ENCODE data around the gene IFNL4.
"Not testable (repeated sequence)": the region's sequence is repeated elsewhere in the genome, so short reads cannot be mapped to it uniquely, and the experiment has no call there.

Gene IFNL4

DNA sequence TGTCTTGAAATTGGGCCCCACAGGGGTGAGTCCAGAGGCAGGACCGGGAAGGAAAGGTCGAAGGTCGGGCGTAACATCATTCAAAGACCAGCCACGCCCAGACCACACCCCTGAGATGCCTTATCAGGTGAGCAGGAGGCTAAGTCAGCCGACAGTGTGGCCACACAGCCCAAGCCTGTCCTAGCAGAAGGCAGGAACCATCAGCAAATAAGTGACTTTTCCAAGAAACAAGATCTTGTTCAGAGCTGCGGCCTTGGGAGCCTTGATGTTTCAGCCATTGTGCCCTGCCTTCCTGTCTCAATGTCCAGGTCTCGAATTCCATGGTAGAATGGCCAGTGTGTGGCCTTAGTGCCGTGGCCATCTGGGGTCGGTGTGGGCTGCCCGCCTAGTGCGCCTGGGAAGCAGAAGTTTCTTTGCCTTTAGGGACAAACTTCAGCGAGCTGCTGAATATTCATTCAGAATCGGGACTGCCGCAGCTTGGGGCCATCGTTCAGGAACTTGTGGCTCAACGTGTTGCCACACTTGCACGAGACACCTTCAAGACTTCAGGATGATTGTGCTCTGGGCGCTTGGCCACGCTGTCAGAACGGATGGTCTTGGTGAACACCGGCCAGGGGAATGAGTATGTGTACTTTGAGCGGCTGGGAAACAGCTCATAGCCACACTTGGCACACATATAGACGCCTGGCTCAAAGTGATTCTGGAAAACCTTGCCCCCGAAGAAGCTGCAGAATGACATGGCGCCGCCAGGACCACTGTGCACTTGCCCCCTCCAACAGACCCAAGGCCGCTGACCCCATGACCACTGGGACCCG is 6.1 kb upstream of the IFNL4 start:
- no peak for DNase-seq

DNA sequence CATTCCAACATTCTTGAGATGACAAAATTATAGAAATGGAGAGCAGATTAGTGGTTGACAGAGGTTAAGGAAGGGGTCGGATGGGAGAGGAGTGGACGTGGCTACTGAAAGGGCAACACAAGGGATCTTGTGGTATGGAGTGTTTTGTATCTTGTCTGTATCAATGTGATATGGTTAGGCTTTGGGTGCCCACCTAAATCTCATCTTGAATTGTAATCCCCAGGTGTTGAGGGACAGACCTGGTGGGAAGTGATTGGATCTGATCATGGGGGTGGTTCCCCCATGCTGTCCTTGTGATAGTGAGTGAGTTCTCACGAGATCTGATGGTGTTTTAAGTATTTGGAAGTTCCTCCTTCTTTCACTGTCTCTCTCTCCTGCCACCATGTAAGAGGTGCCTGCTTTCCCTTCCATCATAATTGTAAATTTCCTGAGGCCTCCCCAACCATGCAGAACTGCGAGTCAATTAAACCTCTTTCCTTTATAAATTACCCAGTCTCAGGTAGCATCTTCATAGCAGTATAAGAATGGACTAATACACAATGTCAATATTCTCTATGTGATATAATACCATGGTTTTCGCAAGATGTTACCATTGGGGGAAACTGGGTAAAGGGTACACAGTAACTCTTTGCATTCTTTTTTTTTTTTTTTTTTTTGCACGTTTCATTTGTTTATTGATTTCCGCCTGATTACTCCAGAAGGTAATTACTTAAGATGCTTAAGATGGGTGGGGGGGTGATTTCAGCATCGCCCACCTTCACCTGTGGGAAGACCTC is 4.9 kb upstream of the IFNL4 start:
- no peak for DNase-seq

DNA sequence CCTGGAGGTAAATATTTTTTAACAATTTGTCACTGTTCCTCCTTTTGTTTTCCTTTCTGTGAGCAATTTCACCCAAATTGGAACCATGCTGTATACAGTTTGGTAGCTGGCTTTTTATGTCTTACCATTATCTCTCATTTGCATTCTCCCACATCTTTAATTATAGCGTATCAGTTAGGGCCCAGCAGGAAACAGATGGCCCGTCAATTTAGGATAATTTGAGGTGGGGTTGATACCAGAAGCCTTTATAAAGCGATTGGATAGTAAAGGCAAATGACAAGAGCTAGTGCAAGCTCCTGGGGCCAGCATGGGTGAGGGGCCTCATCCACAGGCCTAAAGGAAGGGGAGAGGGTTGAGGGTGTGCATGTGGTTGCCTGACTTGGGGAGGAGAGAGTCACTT is 3.8 kb upstream of the IFNL4 start:
- no peak for DNase-seq

DNA sequence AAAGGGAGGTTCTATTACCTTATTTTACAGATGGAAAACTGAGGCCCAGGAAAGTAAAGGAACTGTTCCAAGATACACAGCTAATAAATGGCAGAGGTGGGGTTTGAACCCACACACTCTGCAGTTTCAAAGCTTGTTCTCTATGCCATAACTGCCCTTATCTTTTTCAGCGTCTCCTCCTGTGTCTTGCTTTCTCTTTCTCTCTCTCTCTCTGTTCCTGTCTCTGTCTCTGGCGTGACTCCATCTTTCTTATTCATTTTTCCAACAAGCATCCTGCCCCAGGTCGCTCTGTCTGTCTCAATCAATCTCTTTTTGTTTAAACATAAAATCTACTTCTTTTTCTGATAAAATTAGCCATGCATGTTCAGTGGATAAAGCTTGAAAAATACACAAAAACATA is 3.2 kb upstream of the IFNL4 start:
- no peak for DNase-seq

DNA sequence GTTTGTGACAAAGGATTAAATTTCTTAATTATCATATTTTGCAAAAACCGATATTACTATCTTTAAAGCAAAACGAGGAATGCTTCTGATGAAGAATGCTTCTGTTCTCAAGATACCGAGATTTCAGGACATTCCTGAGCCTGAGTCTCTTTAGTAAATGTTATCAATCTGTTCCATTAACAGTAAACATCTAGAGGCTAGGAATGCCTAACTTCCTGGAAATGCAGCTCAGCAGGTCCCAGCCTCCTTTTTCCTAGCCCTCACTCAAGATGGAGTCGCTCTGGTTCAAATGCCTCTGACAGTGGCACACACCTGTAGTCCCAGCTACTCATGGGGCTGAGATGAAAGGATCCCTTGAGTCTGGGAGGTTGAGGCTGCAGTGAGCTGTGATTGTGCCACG is 2.4 kb upstream of the IFNL4 start:
- DNase-seq = no peak

DNA sequence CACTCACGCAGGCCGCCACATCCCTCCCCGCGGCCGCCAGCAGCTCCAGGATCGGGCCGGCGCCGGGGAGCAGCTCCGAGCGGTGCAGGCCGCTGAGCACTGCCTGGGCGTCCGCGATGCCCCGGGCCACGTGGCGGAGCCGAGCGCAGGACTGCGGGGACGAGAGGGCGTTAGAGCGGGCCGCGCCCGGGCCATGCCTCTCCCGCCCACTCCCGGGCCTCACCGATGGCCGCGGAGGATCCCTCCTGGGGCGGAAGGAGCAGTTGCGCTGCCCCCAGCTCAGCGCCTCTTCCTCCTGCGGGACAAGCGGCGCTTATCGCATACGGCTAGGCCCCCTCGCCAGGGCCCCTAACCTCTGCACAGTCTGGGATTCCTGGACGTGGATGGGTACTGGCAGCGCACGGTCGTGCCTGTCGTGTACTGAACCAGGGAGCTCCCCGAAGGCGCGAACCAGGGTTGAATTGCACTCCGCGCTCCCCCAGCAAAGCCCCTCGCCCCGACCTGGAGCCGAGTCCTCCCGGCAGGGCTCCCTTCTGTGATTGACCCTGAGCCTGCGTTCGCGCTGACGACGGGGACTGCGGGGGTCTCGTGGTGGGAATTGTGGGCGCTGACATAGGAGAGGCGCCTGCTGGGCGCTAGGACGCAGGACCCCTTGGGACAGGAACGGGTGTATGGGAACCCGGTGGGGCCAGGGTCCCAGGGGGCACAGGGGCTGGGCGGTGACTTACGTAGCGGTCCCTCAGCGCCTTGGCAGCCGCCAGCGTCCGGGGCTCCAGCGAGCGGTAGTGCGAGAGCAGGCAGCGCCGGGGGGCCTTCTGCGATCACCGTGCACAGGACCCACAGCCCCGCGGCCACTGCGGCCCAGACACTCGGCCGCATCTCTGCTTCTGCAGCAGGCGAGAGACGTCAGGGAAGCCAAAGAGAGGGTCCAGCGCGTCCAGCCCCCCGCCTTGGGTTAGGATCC is 673 bp downstream of the IFNL4 start:
- DNase-seq = no peak

DNA sequence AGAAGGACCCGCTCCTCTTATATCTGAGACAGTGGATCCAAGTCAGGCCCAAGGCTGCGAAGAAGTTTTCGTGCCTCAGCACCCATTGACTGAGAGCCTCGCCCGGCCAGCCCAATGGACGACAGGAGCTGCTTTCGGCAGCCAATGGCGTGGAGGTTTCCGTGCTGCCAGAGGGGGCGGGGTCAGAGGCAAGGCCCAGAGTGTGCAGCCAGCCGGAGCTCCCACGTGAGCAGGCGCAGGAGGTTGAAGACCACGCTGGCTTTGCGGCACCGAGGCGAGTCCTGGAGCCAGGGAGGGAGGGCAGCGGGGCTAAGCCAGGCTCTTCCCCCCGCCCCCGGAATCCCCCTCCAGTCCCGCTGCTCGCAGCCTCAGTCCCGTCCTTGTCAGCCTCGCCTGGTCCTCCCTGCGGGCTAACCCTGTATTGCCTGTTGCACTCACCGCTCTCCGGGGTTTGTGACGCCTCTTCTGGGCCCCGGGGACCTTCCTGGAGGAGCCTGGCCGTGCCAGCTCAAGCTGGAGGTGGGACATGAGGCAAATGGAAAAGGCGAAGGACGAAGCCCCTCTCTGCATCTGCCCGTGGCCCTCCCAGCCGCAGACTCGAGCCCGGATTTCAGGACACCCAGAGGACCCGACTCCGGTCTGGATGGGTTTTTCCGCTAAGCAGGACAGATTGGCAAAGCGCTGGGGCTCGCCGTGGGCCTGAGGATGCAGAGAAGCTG is 1.5 kb downstream of the IFNL4 start:
- DNase-seq = no peak

DNA sequence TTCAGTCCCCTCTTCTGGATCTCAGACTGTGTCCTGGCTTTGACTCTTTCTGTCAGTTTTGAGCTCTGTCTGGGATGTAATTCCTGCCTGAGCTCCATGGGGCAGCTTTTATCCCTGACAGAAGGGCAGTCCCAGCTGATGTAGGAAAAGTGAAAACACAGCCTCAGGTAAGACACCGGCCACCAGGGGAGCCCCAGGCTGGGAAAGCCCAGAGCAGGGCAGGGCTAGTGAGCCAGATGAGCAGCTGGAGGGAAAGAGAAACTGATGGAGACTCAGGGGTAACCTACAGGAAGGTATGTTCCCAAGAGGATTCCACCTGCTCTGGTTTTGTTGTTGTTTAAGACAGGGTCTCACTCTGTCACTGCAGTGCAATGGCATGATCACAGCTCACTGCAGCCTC is 3.5 kb downstream of the IFNL4 start:
- DNase-seq = not testable (repeated sequence)

DNA sequence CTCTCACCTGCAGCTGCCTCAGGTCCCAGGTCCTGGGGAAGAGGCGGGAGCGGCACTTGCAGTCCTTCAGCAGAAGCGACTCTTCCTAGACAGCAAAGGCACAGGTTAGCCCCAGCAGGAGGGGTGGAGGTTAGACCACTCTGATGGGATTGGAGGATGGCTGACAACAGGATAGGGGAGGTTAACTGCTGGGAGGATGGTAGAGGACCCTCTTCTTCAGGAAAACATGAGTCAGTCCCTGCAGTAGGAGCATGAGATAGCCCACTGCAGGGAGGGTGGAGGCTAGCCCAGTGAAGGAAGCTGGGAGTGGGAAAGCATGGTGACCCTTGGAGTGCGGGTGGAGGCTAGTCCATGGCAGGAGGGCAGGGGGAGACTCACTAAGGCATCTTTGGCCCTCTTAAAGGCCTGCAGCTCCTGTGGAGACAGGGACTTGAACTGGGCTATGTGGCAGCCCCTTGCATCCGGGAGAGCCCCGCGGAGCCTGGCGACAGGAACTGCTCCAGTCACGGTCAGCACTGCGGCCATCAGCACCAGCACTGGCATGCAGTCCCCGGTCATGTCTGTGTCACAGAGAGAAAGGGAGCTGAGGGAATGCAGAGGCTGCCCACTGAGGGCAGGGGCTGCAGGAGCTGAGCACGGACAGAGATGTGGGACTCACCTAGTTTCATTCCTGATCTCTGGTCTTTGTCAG is 4.1 kb downstream of the IFNL4 start, which contains the start of gene IFNL3:
TSS of gene IFNL3 (minus strand) at position 597 of the 691 bp plus-strand sequence. CDS start at position 558, 39 bp downstream.
- not testable (repeated sequence) for DNase-seq

DNA sequence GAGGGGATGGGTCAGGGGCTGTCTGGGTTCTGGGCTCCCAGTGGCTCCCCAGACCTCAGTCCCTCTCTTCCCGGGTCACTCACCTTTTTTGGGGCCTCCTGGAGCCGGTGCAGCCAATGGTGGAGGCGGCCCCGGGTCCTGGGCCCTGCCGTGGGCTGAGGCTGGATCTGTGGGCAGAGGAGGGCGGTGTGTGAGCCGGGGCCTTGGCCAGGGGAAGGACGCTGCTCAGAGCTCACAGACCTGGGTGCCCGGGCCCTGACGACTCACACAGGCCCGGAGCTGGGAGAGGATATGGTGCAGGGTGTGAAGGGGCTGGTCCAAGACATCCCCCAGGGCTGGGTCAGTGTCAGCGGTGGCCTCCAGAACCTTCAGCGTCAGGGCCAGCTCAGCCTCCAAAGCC is 4.9 kb downstream of the IFNL4 start:
- not testable (repeated sequence) for DNase-seq

DNA sequence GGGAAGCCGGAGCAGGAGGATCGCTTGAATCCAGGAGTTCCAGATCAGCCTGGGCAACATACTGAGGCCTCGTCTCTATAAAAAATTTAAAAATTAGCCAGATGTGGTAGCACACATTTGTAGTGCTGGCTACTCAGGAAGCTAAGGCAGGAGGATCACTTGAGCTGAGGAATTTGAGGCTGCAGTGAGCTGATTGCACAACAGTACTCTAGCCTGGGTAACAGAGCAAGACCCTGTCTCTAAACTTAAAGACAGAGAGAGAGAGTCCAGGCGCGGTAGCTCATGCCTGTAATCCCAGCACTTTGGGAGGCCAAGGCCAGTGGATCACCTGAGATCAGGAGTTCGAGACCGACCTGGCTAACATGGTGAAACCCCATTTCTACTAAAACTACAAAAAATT is 8.2 kb downstream of the IFNL4 start:
- no peak for DNase-seq

DNA sequence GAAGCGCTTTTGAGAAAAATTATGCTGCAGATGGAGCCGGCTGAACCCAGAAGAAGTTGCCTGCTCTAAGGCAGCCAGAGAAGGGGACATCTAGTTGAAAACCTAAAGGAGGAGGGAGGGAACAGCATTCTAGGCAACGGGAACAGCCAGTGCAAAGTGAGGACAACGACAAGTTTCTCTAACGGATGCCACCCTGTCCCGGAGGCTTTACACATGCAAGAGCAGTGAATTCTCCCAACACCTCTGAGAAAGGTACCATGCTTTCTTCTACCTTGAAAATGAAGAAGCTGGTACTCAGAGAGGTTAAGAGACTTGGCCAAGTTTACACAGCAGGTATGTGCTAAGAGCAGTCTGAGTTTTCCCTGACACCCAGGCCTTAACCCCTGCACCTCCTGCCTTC is 9.7 kb downstream of the IFNL4 start:
- DNase-seq = no peak

DNA sequence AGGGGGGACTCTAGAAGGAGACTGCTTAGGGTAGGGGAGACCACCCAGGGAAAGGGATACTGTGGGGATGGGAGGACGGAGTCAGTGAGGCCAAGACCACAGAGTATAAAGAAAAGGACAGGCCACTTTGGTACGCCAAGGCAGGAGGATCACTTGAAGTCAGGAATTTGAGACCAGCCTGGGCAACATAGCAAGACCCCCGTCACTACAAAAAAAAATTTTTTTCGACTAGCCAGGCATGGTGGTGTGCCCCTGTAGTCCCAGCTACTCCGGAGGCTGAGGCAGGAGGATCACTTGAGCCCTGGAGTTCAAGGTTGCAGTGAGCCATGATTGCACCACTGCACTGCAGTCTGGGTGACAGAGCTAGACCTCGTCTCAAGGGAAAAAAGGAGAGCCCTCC is 10.4 kb downstream of the IFNL4 start:
- no peak for DNase-seq

DNA sequence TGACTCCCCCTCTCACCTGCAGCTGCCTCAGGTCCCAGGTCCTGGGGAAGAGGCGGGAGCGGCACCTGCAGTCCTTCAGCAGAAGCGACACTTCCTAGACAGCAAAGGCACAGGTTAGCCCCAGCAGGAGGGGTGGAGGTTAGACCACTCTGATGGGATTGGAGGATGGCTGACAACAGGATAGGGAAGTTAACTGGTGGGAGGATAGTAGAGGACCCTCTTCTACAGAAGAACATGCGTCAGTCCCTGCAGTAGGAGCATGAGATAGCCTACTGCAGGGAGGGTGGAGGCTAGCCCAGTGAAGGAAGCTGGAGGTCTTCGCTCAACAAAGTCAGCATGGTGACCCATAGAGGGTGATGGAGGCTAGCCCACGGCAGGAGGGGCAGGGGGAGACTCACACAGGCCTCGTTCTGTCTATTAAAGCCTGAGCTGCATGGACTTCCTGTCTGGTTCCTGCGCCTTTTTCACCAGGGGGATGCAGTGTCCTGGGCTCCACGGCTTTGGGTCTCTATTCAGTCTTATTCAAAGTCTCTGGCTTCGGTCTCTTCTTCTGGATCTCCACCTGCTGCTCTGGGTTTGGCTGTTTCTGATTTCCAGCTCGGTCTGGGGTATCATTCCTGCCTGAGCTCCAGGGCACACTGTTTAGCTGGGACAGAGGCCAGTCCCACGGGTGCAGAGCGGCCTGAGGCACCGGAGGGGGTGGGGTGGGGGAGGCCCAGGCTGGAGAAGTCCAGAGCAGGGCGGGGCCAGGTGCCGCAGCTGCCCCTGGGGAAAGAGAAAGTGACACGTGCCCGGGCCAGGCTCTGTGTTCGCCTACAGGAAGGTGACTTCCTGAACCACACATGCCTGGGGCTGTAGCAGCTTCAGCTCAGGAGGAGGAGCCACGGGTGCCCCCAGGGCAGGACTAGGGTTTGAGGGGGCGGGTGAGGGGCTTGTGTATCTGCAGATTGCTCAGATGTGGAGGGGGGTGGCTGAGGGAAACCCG is 11.2 kb downstream of the IFNL4 start:
- DNase-seq = peak; percentile 19

DNA sequence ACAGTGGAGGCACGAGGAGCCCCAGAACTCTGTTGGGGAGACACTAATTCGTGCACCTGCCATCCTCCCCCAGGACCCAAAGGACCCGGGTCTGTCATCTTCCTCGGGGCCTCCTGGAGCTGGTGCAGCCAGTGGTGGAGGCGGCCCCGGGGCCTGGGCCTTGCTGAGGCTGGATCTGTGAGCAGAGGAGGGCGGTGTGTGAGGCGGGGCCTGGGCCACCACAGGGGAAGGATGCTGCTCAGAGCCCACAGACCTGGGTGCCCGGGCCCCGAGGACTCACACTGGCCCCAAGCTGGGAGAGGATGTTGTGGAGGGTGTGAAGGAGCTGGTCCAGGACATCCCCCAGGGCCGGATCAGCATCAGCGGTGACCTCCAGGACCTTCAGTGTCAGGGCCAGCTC is 12.1 kb downstream of the IFNL4 start:
- DNase-seq = no peak

DNA sequence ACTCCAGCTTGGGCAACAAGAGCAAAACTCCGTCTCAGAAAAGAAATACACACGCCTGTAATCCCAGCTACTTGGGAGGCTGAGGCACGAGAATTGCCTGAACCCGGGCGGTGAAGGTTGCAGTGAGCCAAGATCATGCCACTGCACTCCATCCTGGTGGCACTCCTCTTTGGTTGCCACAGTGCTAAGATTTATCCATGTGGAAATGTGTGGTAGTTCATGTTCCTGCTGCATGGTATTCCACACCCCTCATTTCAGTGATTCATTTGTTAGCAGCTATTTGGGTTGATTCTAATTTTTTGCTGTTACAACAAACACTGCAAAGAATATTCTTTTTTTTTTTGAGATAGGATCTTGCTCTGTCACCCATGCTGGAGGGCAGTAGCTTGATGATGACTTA is 15.9 kb downstream of the IFNL4 start:
- no peak for DNase-seq

DNA sequence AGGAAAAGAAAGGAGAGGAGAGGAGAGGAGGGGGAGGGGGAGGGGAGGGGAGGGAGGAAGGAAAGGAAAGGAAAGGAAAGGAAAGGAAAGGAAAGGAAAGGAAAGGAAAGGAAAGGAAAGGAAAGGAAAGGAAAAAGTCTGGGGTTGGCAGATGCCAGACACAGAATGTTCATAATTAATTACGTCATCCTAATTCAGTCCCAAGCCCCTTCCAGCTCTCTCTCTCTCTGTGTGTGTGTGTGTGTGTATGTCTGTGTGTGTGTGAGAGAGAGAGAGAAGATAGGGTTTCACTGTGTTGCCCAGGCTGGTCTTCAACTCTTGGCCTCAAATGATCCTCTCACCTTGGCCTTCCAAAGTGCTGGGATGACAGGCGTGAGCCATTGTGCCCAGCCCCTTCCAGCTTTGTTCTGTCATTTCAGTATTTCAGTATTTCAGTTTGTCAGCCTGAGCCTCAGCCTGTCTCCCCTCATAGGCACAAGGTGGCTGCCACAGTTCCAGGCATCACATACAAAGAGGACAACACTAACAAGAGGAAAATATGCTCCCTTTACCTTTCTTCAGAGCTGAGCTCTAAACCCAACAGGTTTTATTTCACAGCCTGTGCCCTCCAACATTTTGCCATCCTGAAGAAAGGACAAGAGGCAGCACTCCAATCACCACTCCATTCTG is 18.4 kb downstream of the IFNL4 start:
- DNase-seq = no peak

DNA sequence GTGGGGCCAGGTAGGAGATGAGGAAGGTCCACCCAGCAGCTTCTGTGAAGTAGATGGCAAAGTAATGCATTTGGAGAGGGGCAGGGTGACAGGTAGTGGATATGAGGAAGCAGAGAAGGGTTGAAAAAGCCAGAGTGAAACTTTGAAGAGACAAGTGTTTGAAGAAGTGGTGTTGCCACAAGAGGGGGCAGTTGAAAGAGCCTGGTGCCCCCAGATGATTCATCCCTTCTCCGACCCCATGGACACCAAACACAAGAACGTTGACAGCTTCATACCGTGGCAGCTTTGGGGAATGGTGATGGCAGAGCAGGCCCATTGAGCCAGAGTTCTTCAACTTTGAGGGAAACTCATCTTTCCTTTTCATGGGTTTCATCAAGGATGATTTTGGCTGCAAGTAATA is 23.7 kb downstream of the IFNL4 start:
- no peak for DNase-seq

DNA sequence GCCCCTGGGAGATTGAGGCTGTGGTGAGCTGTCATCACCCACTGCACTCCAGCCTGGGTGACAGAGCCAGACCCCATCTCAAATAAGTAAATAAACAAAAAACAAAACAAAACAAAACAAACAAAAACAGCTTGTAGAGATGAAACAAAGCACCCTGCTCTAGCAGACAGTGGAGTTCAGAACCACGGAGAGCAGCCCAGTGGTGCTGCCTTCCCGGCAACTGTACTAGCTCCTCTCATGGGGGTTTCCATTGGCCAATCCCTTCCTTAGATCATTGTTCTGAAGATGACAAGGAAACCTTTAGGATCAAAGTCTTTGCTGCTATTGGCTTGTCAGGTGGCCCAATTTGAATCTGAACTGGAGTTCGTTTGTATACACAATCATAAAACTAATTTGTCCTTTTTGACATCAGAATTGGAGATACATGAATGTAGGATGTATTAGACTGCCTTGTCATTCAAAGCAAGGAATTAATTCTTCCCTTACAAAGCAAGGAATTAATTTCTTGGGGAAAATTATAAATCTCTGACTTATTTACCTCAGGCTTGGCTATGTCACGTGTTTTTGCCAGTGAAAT is 24.9 kb downstream of the IFNL4 start:
- no peak for DNase-seq

DNA sequence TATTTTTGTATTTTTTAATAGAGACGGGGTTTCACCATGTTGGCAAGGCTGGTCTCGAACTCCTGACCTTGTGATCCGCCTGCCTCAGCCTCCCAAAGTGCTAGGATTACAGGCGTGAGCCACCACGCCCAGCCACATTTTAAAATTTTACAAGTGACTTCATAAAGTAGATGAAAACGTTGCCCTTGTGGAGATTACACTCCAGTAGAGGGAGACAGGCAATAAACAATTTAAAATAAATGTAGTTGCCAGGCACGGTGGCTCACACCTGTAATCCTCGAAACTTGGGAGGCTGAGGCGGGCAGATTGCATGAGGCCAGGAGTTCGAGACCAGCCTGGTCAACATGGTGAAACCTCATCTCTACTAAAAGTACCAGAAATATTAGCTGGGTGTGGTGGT is 29.5 kb downstream of the IFNL4 start:
- DNase-seq = not testable (repeated sequence)

Data from SHP77 treated with DMSO at 0.1 percent for 48 hours (cell line).